H9 (cell line): ENCODE measurements around the gene RYR1. TPM values are rescaled to one million over a fixed set of nuclear protein-coding genes. Genes with fewer than 3 reads are reported as not detected.

ENCODE experiments used
- DNase-seq: peaks from one replicate; pipeline ENCODE4 v3.0.0-alpha.2; 2017
- H2AFZ ChIP-seq: one replicate; pipeline ENCODE4 v1.6.1; 2013; ENCODE audit warnings: mild to moderate bottlenecking, low read length, control low read depth, moderate library complexity
- H2AK5ac ChIP-seq: 2 replicates; pipeline ENCODE4 v1.6.1; 2013; ENCODE audit warnings: low read length, control low read depth, mixed read lengths; ENCODE audit not compliant: insufficient read length
- H2BK120ac ChIP-seq: one replicate; pipeline ENCODE4 v1.6.1; 2013; ENCODE audit warnings: low read depth, mild to moderate bottlenecking, low read length, control low read depth, inconsistent platforms; ENCODE audit not compliant: poor library complexity, severe bottlenecking
- H2BK12ac ChIP-seq: 2 replicates; pipeline ENCODE4 v1.6.1; 2013; ENCODE audit warnings: low read length, control low read depth, mixed read lengths, low read depth; ENCODE audit not compliant: insufficient read length
- H2BK15ac ChIP-seq: 2 replicates; pipeline ENCODE4 v1.6.1; 2013; ENCODE audit warnings: low read depth, low read length, control low read depth
- H2BK20ac ChIP-seq: one replicate; pipeline ENCODE4 v1.6.1; 2013; ENCODE audit warnings: low read depth, mild to moderate bottlenecking, low read length, control low read depth, inconsistent platforms; ENCODE audit not compliant: poor library complexity, severe bottlenecking
- H2BK5ac ChIP-seq: 2 replicates; pipeline ENCODE4 v1.6.1; 2013; ENCODE audit warnings: low read length, control low read depth, mixed read lengths; ENCODE audit not compliant: insufficient read length
- H3K14ac ChIP-seq: 2 replicates; pipeline ENCODE4 v1.6.1; 2013; ENCODE audit warnings: low read length, control low read depth; ENCODE audit not compliant: insufficient read depth
- H3K18ac ChIP-seq: 2 replicates; pipeline ENCODE4 v1.6.1; 2013; ENCODE audit warnings: low read depth, mild to moderate bottlenecking, mixed read lengths, low read length, control low read depth; ENCODE audit not compliant: insufficient read length
- H3K23ac ChIP-seq: 2 replicates; pipeline ENCODE4 v1.6.1; 2013; ENCODE audit warnings: low read length, control low read depth, mixed read lengths, low read depth; ENCODE audit not compliant: insufficient read length
- H3K23me2 ChIP-seq: 2 replicates; pipeline ENCODE4 v1.6.1; 2013; ENCODE audit warnings: low read depth, mild to moderate bottlenecking, mixed read lengths, low read length, control low read depth; ENCODE audit not compliant: insufficient read length, poor library complexity, severe bottlenecking
- H3K27ac ChIP-seq: 2 replicates; pipeline ENCODE4 v1.5.1; 2013; ENCODE audit warnings: low read length, control low read depth, mixed read lengths, low read depth; ENCODE audit not compliant: insufficient read length
- H3K27me3 ChIP-seq: 2 replicates; pipeline ENCODE4 v1.6.1; 2013; ENCODE audit warnings: low read length, control low read depth, inconsistent platforms; ENCODE audit not compliant: insufficient read depth
- H3K4ac ChIP-seq: 2 replicates; pipeline ENCODE4 v1.6.1; 2013; ENCODE audit warnings: low read depth, mild to moderate bottlenecking, control low read depth, inconsistent platforms, low read length, moderate library complexity
- H3K4me1 ChIP-seq: 2 replicates; pipeline ENCODE4 v1.6.1; 2013; ENCODE audit warnings: low read length, control low read depth, inconsistent platforms; ENCODE audit not compliant: insufficient read depth
- H3K4me2 ChIP-seq: 2 replicates; pipeline ENCODE4 v1.6.1; 2013; ENCODE audit warnings: low read length, control low read depth, mixed read lengths; ENCODE audit not compliant: insufficient read length, insufficient read depth
- H3K56ac ChIP-seq: 2 replicates; pipeline ENCODE4 v1.6.1; 2013; ENCODE audit warnings: low read depth, mild to moderate bottlenecking, mixed read lengths, low read length, control low read depth; ENCODE audit not compliant: insufficient read length
- H3K79me1 ChIP-seq: 2 replicates; pipeline ENCODE4 v1.6.1; 2013; ENCODE audit warnings: low read depth, mild to moderate bottlenecking, moderate library complexity, low read length, control low read depth, inconsistent platforms; ENCODE audit not compliant: insufficient read depth, poor library complexity, severe bottlenecking
- H3K79me2 ChIP-seq: 2 replicates; pipeline ENCODE4 v1.6.1; 2013; ENCODE audit warnings: low read length, control low read depth, inconsistent platforms; ENCODE audit not compliant: insufficient read depth
- H3K9ac ChIP-seq: 2 replicates; pipeline ENCODE4 v1.6.1; 2013; ENCODE audit warnings: low read length, control low read depth, mixed read lengths; ENCODE audit not compliant: insufficient read length; ENCODE audit errors: extremely low read depth
- H3K9me3 ChIP-seq: one replicate; pipeline ENCODE4 v1.6.1; 2013; ENCODE audit warnings: low read depth, low read length, inconsistent platforms; ENCODE audit not compliant: control insufficient read depth
- H3T11ph ChIP-seq: one replicate; pipeline ENCODE4 v1.6.1; 2013; ENCODE audit warnings: mild to moderate bottlenecking, low read length, control low read depth, inconsistent platforms
- H4K20me1 ChIP-seq: one replicate; pipeline ENCODE4 v1.6.1; 2013; ENCODE audit not compliant: control insufficient read depth, insufficient read length, insufficient read depth
- H4K5ac ChIP-seq: 2 replicates; pipeline ENCODE4 v1.6.1; 2013; ENCODE audit warnings: low read depth, mild to moderate bottlenecking, mixed read lengths, low read length, control low read depth; ENCODE audit not compliant: insufficient read length
- H4K8ac ChIP-seq: replicated peaks from 2 replicates; pipeline ENCODE4 v1.6.1; 2013; ENCODE audit warnings: low read length, control low read depth, mixed read lengths, low read depth; ENCODE audit not compliant: insufficient read length
- H4K91ac ChIP-seq: 2 replicates; pipeline ENCODE4 v1.6.1; 2013; ENCODE audit warnings: low read depth, mild to moderate bottlenecking, moderate library complexity, mixed read lengths, low read length, control low read depth; ENCODE audit not compliant: insufficient read length
- H3K27ac Mint-ChIP-seq, 3 experiments: 2 replicates in 2 of 3; 3 replicates in 1 of 3; pipeline ENCODE4 v1.8.0; 2020 to 2021; ENCODE audit warnings: mixed read lengths in 3 of 3, mild to moderate bottlenecking in 1 of 3, moderate library complexity in 1 of 3
- H3K27me3 Mint-ChIP-seq: 2 replicates; pipeline ENCODE4 v1.8.0; 2021; ENCODE audit warnings: low read depth, mild to moderate bottlenecking, moderate library complexity, mixed read lengths
- H3K36me3 Mint-ChIP-seq, 3 experiments: 2 replicates in 2 of 3; 3 replicates in 1 of 3; pipeline ENCODE4 v1.8.0; 2020 to 2021; ENCODE audit warnings: low read depth in 3 of 3, mixed read lengths in 3 of 3; ENCODE audit not compliant: insufficient read depth in 1 of 3
- H3K4me1 Mint-ChIP-seq, 2 experiments: 2 replicates each; pipeline ENCODE4 v1.8.0; 2020; ENCODE audit warnings: mixed read lengths in 2 of 2
- H3K4me3 Mint-ChIP-seq, 2 experiments: 2 replicates in 1 of 2; 3 replicates in 1 of 2; pipeline ENCODE4 v1.8.0; 2020 to 2021; ENCODE audit warnings: mild to moderate bottlenecking in 2 of 2, mixed read lengths in 2 of 2, moderate library complexity in 1 of 2
- H3K9me3 Mint-ChIP-seq, 2 experiments: 2 replicates in 1 of 2; 3 replicates in 1 of 2; pipeline ENCODE4 v1.8.0; 2020; ENCODE audit warnings: mild to moderate bottlenecking in 2 of 2, mixed read lengths in 2 of 2, moderate library complexity in 1 of 2
- WGBS: extraction: QIAGEN DNeasy Blood & Tissue Kit; methylation state at CpG from one replicate; pipeline ENCODE4 v1.1.7; 2013; ENCODE audit warnings: missing lambda C conversion rate, low lambda C conversion rate, mixed read lengths; ENCODE audit not compliant: insufficient read length; ENCODE audit errors: extremely low coverage; 5-methylcytosine and 5-hydroxymethylcytosine counted together
- total RNA-seq: library from RNA; stranded (reverse); gene quantifications from 2 replicates; pipeline ENCODE4 v1.2.1, GENCODE V29; 2021
- TF ChIP-seq, protein P1 (sequence below): fragments of 200-600 bp; sonication (generic); conservative IDR thresholded peaks from 3 replicates; pipeline ENCODE4 v1.8.0; 2021; ENCODE audit warnings: antibody characterized with exemption, mild to moderate bottlenecking

Gene RYR1
- total RNA-seq, 1 experiment from 2014 or later, result 8.9 TPM

GRCh38 chr19:38587562-38587961 lies 154.1 kb downstream of the RYR1 start:
- Mint-ChIP-seq H3K27ac (no peak overlapping the region; a peak in 1 of 7 replicates), H3K4me3 (no peak overlapping the region), H3K27me3 (no peaks in the 10 kb centered on the region), H3K4me1 (no peaks in the 10 kb centered on the region), H3K9me3 (no peaks in the 10 kb centered on the region), H3K36me3 (peaks cover 5 to 28% (median 25%) of the 10 kb centered on the region in 3 experiments)
- Histone ChIP-seq H3K27ac (no peak overlapping the region), H2BK12ac (no peak overlapping the region), H3K4ac (no peak overlapping the region), H3T11ph (no peak overlapping the region), H3K9me3 (no peaks in the 10 kb centered on the region), H2BK15ac (no peak overlapping the region), H2BK20ac (no peak overlapping the region), H3K56ac (no peak overlapping the region), H2BK120ac (no peak overlapping the region), H3K79me1 (no peaks in the 10 kb centered on the region), H3K23ac (no peak overlapping the region), H3K14ac (no peak overlapping the region), H3K18ac (no peak overlapping the region), H3K9ac (no peak overlapping the region), H3K27me3 (no peaks in the 10 kb centered on the region), H3K79me2 (no peaks in the 10 kb centered on the region), H4K5ac (no peak overlapping the region), H3K4me1 (no peaks in the 10 kb centered on the region), H2AK5ac (no peak overlapping the region), H4K20me1 (no peaks in the 10 kb centered on the region), H3K4me2 (no peak overlapping the region), H4K8ac (no peak overlapping the region), H4K91ac (no peak overlapping the region), H2AFZ (no peak overlapping the region), H2BK5ac (no peak overlapping the region), H3K23me2 (no peaks in the 10 kb centered on the region)
- TF ChIP-seq, protein P1, sequence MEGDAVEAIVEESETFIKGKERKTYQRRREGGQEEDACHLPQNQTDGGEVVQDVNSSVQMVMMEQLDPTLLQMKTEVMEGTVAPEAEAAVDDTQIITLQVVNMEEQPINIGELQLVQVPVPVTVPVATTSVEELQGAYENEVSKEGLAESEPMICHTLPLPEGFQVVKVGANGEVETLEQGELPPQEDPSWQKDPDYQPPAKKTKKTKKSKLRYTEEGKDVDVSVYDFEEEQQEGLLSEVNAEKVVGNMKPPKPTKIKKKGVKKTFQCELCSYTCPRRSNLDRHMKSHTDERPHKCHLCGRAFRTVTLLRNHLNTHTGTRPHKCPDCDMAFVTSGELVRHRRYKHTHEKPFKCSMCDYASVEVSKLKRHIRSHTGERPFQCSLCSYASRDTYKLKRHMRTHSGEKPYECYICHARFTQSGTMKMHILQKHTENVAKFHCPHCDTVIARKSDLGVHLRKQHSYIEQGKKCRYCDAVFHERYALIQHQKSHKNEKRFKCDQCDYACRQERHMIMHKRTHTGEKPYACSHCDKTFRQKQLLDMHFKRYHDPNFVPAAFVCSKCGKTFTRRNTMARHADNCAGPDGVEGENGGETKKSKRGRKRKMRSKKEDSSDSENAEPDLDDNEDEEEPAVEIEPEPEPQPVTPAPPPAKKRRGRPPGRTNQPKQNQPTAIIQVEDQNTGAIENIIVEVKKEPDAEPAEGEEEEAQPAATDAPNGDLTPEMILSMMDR, result no peak
- WGBS, result no CpG with 5 or more reads among the region's 2 CpGs
- no peak for DNase-seq
